PC-3 (cell line): ENCODE data around the gene NRIP1. TPM values are rescaled to one million over a fixed set of nuclear protein-coding genes. Genes with fewer than 3 reads are reported as not detected.

Source experiments
- ATAC-seq: fragments of 200-7000 bp; cut with Tn5 transposase; 2 replicates; pipeline ENCODE4 v1.9.1; 2020; ENCODE audit warnings: mild to moderate bottlenecking, moderate library complexity
- BruUV-seq: library from RNA; stranded (reverse); fragments of 400-500 nt; replicated peaks from 2 replicates; lab custom pipeline; 2021; lab: Mats Ljungman, UMichigan
- CTCF ChIA-PET: fragments of 300-600 bp; sonication (Branson Sonifier 250); formaldehyde crosslinking; loops from one replicate; lab custom pipeline; 2022; ENCODE audit warnings: antibody characterized with exemption; lab: Charles Lee
- POLR2A ChIA-PET: fragments of 300-600 bp; sonication (Branson Sonifier 250); formaldehyde crosslinking; loops from one replicate; lab custom pipeline; 2022; ENCODE audit warnings: antibody characterized with exemption; ENCODE audit not compliant: unreplicated experiment; lab: Charles Lee
- DNase-seq: peaks from one replicate; pipeline ENCODE4 v3.0.0-alpha.2; 2015
- H2AFZ ChIP-seq: fragments of 300-600 bp; sonication (generic); 2 replicates; pipeline ENCODE4 v1.6.0; 2016; ENCODE audit warnings: antibody characterized with exemption, low read length
- H3F3A ChIP-seq: fragments of 300-600 bp; sonication (generic); one replicate; pipeline ENCODE4 v1.6.0; 2017; ENCODE audit warnings: antibody characterized with exemption, low read length, control low read depth, mild to moderate bottlenecking; ENCODE audit not compliant: unreplicated experiment
- H3K27ac ChIP-seq: fragments of 300-600 bp; sonication (generic); 2 replicates; pipeline ENCODE4 v1.5.1; 2016; ENCODE audit warnings: mild to moderate bottlenecking, low read length
- H3K27me3 ChIP-seq: fragments of 300-600 bp; sonication (generic); 2 replicates; pipeline ENCODE4 v1.6.1; 2016; ENCODE audit warnings: low read length, mixed read lengths
- H3K36me3 ChIP-seq: fragments of 300-600 bp; sonication (generic); 2 replicates; pipeline ENCODE4 v1.6.1; 2016; ENCODE audit warnings: low read depth, mixed run types, low read length, mixed read lengths
- H3K4me1 ChIP-seq: fragments of 300-600 bp; sonication (generic); 2 replicates; pipeline ENCODE4 v1.5.1; 2016; ENCODE audit warnings: low read length; ENCODE audit not compliant: insufficient read depth
- H3K4me2 ChIP-seq: fragments of 300-600 bp; sonication (generic); 2 replicates; pipeline ENCODE4 v1.6.0; 2016; ENCODE audit warnings: low read length
- H3K4me3 ChIP-seq: fragments of 300-600 bp; sonication (generic); 2 replicates; pipeline ENCODE4 v1.5.1; 2016; ENCODE audit warnings: mild to moderate bottlenecking, low read length, mixed read lengths
- H3K79me2 ChIP-seq: fragments of 300-600 bp; sonication (generic); 2 replicates; pipeline ENCODE4 v1.6.1; 2017; ENCODE audit warnings: low read length, mixed read lengths
- H3K9ac ChIP-seq: fragments of 300-600 bp; sonication (generic); 2 replicates; pipeline ENCODE4 v1.6.0; 2016; ENCODE audit warnings: mild to moderate bottlenecking, low read length
- H3K9me2 ChIP-seq: fragments of 300-600 bp; sonication (generic); replicated peaks from 2 replicates; pipeline ENCODE4 v1.6.1; 2016; ENCODE audit warnings: mixed run types, low read length, mixed read lengths
- H3K9me3 ChIP-seq: fragments of 300-600 bp; sonication (generic); 2 replicates; pipeline ENCODE4 v1.6.1; 2016; ENCODE audit warnings: low read length, mixed read lengths
- H4K20me1 ChIP-seq: fragments of 300-600 bp; sonication (generic); 2 replicates; pipeline ENCODE4 v1.6.1; 2016; ENCODE audit warnings: low read length, mixed read lengths
- CTCF ChIP-seq: fragments of 300-600 bp; sonication (generic); conservative IDR thresholded peaks from 2 replicates; pipeline ENCODE4 v1.5.1; 2017; ENCODE audit warnings: antibody characterized with exemption, low read depth, mild to moderate bottlenecking, low read length
- EZH2 ChIP-seq: fragments of 300-600 bp; sonication (generic); IDR thresholded peaks from one replicate; pipeline ENCODE4 v1.6.1; 2017; ENCODE audit warnings: antibody characterized with exemption, mild to moderate bottlenecking, low read length; ENCODE audit not compliant: unreplicated experiment
- EZH2phosphoT487 ChIP-seq: fragments of 300-600 bp; sonication (generic); IDR thresholded peaks from 2 replicates; pipeline ENCODE4 v1.6.1; 2018; ENCODE audit warnings: mild to moderate bottlenecking, antibody characterized with exemption, low read length, borderline replicate concordance
- intact Hi-C: fragments of 100-400 bp; cut with micrococcal nuclease; formaldehyde crosslinking; loops from 2 replicates; pipeline ENCODE4 v1.9.0; 2023
- total RNA-seq: library from RNA; depleted of rRNA; stranded (reverse); fragments of >200 nt; gene quantifications from 2 replicates; pipeline ENCODE4 v1.2.3, GENCODE V29; 2014

NRIP1 gene
- total RNA-seq, 1 experiment from 2014 or later: 69.2 TPM

GRCh38 chr21:15029077-15029476 lies 35.7 kb downstream of the NRIP1 start:
- H3K36me3 ChIP-seq: peaks cover 39% of the 10 kb centered on the region
- BruUV-seq: no TSS peak
- H4K20me1 ChIP-seq: peaks cover 45% of the 10 kb centered on the region
- intact Hi-C loops: no loop called here
- DNase-seq (no peak), ATAC-seq (no peak; the same call in 1 of the 2 replicates)
- H3K4me3 ChIP-seq: no peak overlapping the region
- H3K27me3 ChIP-seq: no peaks in the 10 kb centered on the region
- POLR2A ChIA-PET: no interaction called here
- H3K4me1 ChIP-seq: peaks cover 4% of the 10 kb centered on the region
- peaks cover 97% of the 10 kb centered on the region for H3K79me2 ChIP-seq
- H3K9ac ChIP-seq: no peak overlapping the region
- no peak overlapping the region for H3K4me2 ChIP-seq
- no peak overlapping the region for H2AFZ ChIP-seq
- H3F3A ChIP-seq: no peaks in the 10 kb centered on the region
- no peaks in the 10 kb centered on the region for H3K9me2 ChIP-seq
- no peaks in the 10 kb centered on the region for H3K9me3 ChIP-seq
- no peak overlapping the region; the same call in 1 of the 2 replicates for H3K27ac ChIP-seq
- TF ChIP-seq EZH2phosphoT487: no peak
- no peak for TF ChIP-seq EZH2
- TF ChIP-seq CTCF: no peak
- CTCF ChIA-PET: no interaction called here

- H3K79me2 ChIP-seq: peaks cover 97% of the 10 kb centered on the region
- no peak for DNase-seq
- no peak overlapping the region for H3K4me3 ChIP-seq
- intact Hi-C loops: no loop called here
- no peak for TF ChIP-seq EZH2
- TF ChIP-seq EZH2phosphoT487: no peak
- no peaks in the 10 kb centered on the region for H3K9me2 ChIP-seq
- peaks cover 33% of the 10 kb centered on the region for H3K36me3 ChIP-seq
- POLR2A ChIA-PET: no interaction called here
- no peak overlapping the region for H3K4me2 ChIP-seq
- no peak overlapping the region for H3K9ac ChIP-seq
- no TSS peak for BruUV-seq
- no peak for ATAC-seq
- H2AFZ ChIP-seq: no peak overlapping the region
- H4K20me1 ChIP-seq: peaks cover 49% of the 10 kb centered on the region
- CTCF ChIA-PET: no interaction called here
- H3K27me3 ChIP-seq: no peaks in the 10 kb centered on the region
- H3K4me1 ChIP-seq: peaks cover 7% of the 10 kb centered on the region; the same call in 1 of the 2 replicates
- no peaks in the 10 kb centered on the region for H3K9me3 ChIP-seq
- no peak overlapping the region for H3K27ac ChIP-seq
- H3F3A ChIP-seq: no peaks in the 10 kb centered on the region
These were observed 36.6 kb downstream of the NRIP1 start for GRCh38 chr21:15028186-15028585.

- no peak overlapping the region for H3K4me3 ChIP-seq
- H3K9me3 ChIP-seq: no peaks in the 10 kb centered on the region
- POLR2A ChIA-PET: no interaction called here
- H3K36me3 ChIP-seq: peaks cover 31% of the 10 kb centered on the region
- H2AFZ ChIP-seq: no peak overlapping the region
- H3K9ac ChIP-seq: no peak overlapping the region
- intact Hi-C loops: no loop called here
- peaks cover 97% of the 10 kb centered on the region for H3K79me2 ChIP-seq
- CTCF ChIA-PET: no interaction called here
- no peaks in the 10 kb centered on the region for H3K9me2 ChIP-seq
- no TSS peak for BruUV-seq
- H3F3A ChIP-seq: no peaks in the 10 kb centered on the region
- H3K4me1 ChIP-seq: peaks cover 7% of the 10 kb centered on the region; the same call in 1 of the 2 replicates
- ATAC-seq (no peak), DNase-seq (no peak)
- peaks cover 53% of the 10 kb centered on the region for H4K20me1 ChIP-seq
- no peak for TF ChIP-seq EZH2phosphoT487
- no peak for TF ChIP-seq EZH2
- no peak for TF ChIP-seq CTCF
- H3K4me2 ChIP-seq: no peak overlapping the region
- no peak overlapping the region for H3K27ac ChIP-seq
- no peaks in the 10 kb centered on the region for H3K27me3 ChIP-seq
These were observed 37.7 kb downstream of the NRIP1 start for GRCh38 chr21:15027056-15027455.
